OCI-M2 (cell line): ENCODE measurements around the gene INS.
"Not testable (repeated sequence)": the region's sequence is repeated elsewhere in the genome, so short reads cannot be mapped to it uniquely, and the experiment has no call there.

ENCODE experiments used
- DNase-seq: peaks from one replicate; lab custom pipeline; 2025; ENCODE audit not compliant: unreplicated experiment; lab: John Stamatoyannopoulos, UW

INS gene

DNA sequence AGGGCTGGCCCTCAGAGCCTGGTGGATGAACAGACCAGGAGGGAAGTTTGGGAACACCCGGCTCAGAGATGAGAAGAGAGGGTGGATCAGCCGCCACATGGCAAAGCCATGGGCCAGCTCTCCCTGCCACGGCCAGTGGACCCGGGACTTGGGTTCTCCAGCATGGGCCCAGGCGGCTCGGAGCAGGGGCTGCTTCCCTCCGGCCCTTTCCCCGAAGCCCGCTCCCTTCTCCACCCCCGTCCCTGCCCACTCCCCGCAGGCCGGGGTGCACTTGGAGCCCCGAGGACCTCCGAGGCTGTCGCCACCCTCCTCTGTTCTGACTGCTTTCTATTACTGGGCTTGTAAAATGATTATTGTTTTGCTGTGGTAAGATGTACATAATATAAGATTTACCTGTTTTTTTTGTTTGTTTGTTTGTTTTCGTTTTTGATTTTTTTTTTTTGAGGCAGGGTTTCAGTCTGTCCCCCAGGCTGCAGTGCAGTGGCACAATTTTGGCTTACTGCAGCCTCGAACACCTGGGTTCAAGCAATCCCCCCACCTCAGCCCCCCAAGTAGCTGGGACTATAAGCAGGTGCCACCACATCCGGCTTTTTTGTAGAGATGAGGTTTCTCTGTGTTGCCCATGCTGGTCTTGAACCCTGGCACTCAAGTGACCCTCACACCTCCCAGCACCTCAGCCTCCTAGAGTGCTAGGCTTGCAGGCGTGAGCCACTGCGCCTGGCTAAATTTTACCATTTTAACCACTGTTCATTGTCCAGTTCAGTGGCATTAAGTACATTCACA, 21.9 kb upstream of the INS start:
- no peak for DNase-seq

DNA sequence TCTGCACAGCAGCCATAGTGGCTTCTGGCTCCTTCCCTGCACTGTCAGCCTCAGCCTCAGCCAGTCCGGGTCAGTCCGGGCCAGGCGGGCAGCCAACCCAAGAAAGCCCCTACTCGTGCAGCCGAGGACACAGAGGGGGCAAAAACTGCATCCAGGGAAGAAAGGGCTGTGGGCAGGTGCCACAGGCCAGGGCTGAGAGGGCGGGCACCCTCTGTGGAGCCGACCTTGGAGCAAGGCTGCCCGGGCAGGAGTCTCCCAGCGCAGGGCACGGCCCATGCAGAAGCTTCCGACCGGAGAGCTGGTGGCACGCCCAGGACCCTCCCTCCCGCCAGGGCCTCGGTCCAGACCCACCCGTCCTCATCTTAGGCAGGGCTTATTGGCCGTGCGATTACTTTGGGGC, 21.1 kb upstream of the INS start:
- DNase-seq = no peak

DNA sequence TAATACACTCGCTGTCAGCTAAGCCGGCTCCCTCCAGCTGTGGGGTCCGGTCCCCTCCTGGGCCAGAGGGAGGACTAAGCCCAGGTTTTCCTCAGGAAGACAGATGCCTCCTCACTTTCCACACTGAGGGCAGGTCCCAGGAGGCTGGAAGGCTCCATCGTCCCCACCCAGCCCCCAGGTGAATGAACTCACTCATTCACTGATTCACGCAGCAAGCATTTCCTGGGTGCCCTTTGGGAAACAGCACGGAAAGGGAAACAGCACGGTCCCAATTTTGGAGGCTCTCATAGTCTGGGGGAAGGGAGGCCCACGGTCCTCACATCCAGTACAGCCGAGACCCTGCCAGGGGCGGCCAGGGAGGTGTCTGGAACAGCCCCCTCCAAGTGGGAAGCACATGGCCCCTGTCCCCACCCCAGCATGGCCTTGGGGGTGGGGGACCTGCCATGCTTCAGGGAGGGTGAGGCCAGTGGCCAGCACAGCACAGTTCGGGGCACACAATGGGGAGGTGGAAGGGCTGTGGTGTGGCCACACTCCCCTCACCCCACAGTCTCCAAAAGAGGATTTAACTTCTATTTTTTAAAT, 19.9 kb upstream of the INS start:
- no peak for DNase-seq

DNA sequence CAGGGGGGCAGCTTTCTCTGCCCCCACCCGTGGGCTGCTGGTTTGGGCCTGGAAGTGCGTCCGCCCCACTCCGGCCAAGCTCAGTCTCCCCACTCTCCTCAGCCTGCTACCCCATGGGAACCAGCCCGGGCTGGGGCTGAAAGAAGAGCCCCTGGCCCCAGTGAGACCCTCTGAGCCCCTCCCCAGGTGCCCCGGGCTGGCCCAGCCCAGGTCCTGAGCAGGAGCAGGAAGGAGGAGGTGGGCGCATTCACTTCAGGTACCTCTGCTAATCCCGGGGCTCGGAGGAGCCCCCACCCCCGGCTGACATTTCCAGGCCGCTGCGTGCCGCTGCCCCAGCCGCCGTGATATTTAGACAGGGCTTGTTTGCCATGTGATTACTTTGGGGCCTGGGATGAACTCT, 19.3 kb upstream of the INS start:
- DNase-seq = no peak

DNA sequence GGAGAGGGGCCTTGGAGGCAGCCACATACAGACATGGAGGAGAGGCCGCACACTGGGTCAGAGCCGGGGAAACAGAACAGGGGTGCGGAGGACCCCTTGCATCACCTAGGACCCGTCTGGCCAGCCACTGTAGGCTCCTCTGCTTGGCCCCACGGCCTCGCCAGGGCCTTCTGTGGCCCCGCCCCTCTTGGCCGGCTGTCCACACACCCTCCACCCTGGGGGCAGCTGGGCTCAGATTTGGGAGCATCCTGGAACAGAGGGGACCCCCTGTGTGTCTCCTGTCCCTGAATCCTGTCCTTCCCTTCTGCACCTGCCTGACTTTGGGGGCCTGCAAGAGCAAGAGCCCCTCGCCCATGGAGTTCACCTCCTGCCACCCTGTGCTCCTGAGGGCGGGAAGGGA, 18.5 kb upstream of the INS start:
- no peak for DNase-seq

DNA sequence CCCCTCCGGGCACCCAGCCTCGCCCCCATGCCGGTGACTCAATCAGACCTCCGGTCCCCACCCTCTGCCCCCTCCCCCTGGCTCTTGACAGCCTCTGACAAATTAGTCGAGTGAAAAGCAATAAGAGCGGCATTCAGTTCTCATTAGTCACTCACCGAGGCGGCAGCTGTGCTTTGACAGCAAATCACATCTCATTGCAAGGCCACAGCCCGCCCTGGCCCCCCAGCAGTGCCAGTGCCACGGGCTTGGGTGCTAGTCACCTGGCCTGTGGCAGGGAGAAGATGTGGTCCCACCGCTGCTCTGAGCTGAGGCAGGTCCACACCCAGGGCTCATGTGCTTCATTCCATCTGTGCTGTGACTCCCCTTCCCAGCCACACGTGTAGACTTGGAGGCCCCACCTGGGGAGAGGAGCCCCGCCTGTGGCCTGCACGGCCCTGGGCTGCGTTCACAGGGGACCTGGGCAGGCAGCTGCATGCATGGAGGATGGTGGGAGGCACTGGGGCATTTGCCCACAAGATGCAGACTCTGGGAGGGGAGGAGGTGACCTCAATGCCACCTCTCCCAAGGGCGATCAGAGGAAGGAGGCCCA, 18.0 kb upstream of the INS start:
- DNase-seq = no peak

DNA sequence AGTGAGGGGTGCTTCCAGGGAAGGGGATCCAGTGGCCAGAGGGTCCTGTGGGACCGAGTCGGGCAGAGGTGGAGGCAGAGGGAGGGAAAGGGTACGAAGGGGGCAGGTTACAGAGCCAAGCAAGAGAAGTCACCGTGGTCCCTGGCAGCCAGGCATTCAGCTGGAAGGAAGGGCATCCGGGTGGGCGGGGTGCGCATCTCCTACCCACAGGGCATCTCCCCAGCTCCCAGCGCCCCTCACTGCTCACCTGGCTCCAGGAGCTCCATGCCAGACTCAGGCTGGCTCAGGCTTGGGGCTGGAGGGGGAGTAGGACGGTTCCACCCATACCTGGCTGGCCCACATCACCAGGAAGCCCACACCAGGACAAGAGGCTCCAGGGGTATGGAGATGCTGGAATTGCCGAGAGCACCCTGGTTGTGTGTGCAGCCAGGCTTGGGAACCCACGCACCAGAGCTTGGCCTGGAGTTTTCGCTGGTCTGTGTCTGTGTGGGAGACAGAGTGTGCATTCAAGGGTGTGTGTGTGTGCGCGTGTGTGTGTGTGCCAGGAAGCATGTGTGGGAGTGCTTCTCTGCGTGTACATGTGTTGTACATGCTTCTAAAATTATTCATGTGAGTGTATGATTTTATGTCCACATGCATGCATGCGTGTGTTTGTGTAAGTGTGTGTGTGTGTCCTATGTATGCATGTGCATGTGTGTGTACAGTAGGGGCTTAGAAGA, 17.2 kb upstream of the INS start:
- not testable (repeated sequence) for DNase-seq

DNA sequence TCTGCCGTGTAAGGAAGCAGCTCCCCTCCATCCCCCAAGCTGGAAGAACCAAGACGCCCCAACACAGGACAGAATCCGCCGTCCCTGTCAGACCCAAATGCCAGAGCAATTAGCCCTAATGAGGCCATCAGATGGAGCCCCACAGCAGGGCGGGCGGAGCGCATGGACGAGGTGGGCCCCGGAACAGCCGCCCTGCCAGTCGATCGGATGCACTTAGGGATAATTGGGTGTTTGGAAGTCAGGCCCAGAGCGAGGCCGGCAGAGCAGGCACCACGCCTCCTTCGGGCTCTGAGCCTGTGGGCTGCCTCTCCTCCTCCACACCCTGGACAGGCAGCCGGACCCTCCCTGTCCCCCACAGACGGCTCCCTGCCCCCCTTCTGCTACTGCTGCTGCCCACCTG, 16.1 kb upstream of the INS start:
- DNase-seq = no peak

DNA sequence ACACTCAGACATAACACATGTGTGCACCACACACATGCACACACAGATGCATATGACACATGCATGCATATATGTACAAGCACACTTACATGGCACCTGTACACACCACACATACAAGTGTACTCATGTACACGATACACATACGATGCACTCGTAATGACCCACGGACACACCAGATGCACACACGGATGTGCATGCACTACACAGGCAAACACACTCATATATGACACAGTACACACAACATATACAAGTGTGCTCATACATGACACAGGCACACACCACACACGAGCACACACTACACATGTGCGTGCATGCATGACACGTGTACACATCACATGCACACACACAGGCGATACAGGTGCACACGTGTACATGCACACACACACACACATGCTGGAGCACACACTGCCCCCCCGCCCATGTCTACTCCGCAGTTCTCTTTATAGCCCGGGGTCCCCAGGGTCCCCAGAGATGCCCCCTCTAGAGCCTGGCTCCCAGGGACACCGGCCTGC, 15.4 kb upstream of the INS start:
- no peak for DNase-seq

DNA sequence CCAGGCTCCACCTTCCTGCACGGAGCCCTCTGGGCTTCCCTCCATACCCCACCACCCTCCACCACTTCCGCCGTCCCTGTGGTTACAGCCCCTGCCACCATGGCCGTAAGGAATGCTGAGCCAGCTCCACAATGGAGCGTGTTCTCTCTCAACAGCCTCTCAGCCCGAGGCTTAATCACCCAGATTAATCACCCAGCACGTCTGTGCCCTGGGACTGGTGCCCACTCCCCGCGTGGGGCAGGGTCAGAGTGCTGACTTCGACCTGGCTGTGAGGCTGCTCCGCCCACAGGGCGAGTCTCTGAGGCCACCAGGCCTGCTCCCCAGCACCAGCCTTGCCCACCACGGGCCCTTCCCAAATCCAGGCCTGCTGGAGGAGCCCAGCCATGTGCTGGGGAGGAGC, 14.7 kb upstream of the INS start:
- no peak for DNase-seq

DNA sequence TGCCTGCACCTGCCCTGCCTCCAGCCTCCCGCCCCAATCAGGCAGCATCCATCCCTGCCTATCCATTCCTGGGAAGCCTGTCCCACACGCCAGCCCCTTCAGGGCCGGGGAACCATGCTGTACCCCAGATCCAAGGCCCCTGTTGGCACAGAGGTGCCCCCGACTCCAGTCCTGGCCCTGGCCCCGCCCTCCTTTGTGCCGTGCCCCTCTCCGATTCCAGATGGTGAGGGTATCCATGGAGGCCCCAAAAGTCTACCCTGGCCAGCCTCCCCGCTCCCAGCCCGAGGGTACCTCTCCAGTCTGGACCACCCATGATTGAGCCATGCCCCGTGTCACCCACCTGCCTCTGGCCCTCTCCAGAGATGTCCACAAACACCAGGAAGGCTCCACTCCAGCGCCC, 13.4 kb upstream of the INS start:
- no peak for DNase-seq

DNA sequence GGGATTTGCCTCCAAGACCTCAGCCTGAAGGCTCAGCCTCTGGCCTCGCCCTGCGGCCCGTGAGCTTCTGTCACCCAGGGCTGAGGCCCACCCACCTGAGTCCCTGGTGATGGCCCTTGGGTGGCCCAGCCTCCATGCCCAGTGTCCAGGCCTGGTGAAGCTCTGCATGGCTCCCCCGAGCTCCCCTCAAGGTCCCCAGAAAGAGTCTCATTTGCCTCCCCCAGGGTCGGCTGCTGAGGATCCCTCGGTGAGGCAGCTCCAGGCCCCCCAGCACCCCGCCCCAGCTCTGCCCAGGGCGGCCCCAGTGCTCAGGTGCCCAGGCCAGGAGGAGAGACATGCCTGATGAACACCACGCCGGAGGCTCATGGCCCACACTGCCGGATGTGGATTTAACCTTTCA, 12.8 kb upstream of the INS start:
- no peak for DNase-seq

DNA sequence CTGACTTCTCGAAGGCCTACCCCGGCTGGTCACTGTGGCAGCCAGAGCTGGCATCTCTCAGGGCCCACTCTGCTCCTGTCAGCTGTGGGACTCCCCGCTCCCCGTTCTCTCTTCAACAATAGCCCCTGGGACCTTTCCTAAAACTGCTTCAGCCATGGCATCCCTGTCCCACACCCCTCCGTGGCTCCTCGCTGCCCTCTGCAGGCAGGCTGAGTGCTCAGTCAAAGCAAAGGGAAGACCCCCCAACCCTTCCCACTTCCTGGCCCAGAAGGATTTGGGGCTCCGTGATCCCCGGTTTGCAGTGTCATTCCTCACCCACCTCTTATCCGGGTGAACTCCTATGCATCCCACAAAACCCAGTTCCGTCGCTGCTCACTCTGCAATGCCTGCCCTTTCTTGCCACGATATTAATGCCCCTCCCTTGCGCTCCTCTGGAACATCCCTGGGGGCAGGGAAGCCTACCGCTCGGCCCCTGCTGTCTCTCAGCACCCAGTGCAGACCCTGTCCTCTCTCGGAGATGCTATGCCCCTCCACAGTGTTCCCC, 12.2 kb upstream of the INS start:
- no peak for DNase-seq

DNA sequence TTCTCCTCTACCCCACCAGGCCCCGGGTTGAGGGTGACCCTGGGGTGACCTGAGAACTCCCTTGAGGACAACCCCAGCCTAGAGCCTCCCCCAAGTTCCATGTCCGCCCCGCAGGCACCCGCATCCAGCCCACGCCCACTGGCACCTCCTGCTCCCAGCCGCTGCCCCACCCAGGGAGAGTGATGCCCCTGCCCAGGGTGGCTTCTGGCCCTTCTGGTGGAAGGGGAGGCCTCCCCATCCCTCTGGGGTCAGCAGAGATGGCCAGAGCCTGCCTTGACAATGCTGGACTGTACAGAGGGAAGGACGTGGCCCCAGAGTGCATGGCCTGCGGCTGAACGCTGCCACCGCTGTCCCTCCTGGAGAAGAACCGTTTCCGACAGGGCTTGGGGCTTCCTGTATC, 11.7 kb upstream of the INS start:
- DNase-seq = no peak

DNA sequence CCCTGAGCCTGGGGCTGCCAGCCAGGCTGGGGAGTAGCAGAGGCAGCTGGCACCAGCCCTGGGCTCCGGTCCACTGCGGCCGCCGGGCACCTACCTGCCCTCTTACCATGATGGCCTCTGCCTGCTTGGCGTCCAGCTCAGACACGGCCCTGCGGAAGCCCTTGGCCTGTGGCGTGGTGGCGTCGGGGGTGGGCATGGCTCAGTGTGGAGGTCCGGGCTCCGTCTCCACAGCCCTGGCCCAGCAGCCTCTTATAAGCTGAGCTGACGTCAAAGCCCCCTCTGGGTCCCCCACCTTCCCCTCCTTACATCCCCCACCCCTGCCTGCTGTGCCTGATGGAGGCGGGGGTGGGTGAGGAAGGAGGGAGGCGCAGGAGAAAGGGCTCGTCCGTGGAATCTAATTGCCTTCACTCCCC, 10.6 kb upstream of the INS start, which contains the start of gene TH:
TH (minus strand) TSS at position 225 of the 413 bp plus-strand sequence; CDS start at position 196, 29 bp downstream.
- DNase-seq = no peak

DNA sequence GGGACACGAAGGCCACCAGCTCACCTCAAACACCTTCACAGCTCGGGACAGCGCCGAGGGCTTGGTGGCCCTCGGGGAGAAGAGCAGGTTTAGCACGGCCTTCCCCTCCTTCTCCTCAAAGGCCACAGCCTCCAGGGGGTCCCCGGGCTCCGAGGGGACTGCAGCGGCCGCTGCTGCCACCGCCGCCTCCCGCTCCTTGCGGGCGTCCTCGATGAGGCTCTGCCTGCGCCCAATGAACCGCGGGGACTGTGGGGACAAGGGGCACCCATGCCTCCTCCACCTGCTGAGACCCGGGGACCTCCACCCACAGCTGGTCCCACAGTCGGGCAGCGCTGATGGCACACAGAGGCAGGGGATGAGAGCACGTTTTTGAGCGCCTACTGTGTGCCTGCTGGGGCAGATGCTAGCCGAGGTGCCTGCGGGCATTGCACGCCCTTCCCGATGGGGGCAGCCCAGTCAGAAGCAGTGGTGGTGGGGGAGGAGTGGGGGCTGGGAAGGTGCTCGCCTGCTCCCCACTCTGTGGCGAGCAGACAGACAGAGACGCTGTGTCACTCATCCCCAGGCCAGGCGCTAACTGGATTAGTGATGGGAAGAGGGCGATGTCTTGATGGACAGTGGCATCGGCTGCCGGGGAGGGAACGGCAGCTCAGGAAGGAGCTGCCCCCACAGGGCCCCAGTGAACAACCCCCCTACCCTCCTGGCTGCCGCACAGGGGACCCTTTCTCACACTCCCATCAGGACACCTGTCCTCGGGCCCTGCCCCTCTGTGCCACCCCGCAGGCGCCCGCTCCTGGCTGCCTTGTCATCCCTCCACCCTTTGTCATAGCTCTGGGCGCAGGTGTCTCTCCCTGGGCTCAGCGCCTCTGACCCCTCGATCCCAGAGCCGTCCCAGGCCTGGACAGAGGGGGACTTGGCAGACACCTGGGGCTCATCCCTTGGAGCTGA, 8.9 kb upstream of the INS start:
- DNase-seq = no peak

DNA sequence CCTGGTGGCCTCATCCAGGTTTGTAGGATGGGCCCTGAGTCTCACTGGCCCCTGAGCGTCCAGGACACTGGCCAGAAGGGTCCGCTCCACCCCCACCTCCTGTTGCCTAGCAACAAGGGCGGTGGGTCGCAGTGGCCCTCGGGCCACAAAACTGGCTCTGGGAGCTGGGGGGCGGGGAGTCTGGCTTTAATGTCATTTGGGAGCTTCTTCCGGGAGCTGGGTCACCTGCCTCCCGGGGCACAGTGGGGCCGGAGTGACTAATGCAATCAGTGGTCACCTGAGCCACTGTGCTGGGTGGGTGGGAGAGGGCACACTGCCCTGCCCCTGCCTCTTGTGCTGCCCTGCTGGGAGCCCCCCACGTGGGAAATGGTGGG, 8.0 kb upstream of the INS start:
- DNase-seq = no peak

DNA sequence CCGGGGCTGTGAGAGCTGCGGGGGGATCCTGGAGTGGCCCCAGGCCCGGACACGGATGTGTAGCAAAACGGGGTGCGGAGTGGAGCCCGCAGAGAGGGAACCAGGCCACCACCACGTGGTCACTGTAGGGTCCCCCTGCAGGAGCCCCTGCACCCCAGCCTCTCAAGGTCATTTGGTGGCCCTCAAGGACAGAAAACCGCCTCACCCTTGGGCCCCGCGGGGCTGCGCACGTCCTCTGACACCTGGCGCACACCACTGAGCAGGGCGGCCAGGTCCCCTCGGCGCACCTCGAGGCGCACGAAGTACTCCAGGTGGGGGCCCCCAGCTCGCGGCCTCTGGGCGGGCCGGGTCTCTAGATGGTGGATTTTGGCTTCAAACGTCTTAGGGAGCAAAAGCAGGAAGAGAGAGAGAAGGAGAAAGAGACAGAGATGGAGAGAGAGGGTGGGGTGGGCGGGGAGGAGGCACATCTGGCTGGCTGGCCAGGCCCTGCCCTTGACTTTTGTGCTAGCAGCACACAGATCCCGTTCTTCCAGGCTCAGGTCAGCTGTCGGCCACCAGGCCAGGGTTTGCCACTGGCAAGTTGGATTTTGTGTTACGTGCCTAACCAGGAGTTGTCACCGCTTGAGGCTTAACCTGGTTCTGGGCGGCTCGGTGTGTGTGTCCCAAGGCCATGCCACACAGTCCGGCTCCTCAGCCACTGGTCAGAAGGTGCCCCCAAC, 7.4 kb upstream of the INS start:
- no peak for DNase-seq

DNA sequence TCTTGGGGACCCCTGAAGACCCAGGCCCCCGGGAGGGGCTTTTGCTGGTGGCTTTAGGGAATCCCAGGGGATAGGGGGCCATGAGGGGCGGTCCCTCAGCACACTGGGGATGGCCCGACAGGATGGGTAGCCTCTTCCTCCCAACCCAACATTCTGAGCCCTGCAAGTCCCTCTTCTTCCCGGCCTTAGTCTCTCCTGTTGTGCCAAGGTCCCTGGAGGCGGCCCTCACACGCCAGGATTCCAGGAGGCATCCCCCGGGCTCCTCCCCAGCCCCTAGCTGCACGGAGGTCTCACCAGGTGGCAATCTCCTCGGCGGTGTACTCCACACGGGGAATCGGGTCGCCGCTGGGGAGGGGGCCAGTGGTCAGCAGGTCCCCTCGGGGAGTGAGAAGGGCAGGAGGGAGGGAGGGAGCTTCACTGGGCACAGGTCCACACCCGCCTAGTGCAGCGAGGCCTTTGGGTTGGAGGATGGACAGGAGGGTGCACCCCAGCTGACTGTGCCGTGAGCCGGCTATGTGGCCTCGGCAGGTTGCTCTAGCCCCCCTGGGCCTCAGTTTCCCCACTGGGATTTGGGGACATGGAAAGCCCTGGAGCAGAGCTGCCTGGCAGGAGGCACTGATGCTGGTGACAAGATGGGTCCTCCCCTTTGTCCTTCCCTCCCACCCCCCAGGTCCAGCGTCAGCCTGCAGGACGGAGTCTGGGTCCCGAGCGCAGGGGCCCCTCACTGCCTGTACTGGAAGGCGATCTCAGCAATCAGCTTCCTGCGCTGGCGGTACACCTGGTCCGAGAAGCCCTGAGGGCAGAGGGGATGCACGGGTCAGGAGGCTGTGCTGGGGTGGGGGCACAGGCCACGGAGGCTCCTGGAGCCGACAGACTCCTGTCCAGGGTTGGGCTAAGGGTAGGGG, 6.4 kb upstream of the INS start:
- no peak for DNase-seq
